ENCODE measurements around the gene ADAP2. TPM values are rescaled to one million over a fixed set of nuclear protein-coding genes. Genes with fewer than 3 reads are reported as not detected.
A peak's percentile ranks its signal among the peaks of the same experiment; 100 is the strongest.
"Not testable (repeated sequence)": the region's sequence is repeated elsewhere in the genome, so short reads cannot be mapped to it uniquely, and the experiment has no call there.

The ADAP2 gene
- total and polyA plus RNA-seq, 10 donors, result 10.3 to 79.7 (median 57.8) TPM

DNA sequence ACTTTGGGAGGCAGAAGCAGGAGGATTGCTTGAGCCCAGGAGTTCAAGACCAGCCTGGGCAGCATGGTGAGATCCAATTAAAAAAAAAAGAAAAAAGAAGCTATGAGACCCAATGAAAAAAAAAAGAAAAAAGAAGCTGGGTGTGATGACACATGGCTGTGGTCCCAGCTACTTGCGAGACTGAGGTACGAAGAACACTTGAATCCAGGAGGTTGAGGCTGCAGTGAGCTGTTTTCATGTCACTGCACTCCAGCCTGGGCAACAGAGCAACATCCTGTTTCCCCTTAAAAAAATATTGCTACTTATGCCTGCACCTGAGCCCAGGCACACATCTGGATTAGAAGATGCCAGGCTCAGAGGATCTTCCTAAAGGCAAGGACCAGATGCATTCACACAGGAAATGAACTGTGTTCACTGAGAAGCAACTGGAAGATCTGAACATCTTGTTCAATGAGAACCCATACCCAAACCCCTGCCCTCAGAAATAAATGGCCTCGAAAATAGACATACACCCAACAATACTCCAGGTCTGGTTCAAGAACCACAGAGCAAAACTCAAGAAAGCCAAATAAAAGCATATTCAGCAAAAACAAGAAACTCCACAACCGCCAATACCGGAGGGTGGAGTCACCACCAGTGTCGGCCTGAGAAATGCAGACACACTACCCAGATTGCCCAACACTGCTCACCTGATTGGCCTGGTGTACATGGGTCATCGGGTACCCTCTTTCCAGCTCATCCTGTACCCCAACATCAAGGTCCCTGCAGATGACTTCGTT, 53.5 kb downstream of the ADAP2 start:
- TF ChIP-seq POLR2A (IDR thresholded peaks at IDR 0.05) (no peak), POLR2AphosphoS5 (IDR thresholded peaks at IDR 0.05) (no peak)
- TF ChIP-seq, protein P1, sequence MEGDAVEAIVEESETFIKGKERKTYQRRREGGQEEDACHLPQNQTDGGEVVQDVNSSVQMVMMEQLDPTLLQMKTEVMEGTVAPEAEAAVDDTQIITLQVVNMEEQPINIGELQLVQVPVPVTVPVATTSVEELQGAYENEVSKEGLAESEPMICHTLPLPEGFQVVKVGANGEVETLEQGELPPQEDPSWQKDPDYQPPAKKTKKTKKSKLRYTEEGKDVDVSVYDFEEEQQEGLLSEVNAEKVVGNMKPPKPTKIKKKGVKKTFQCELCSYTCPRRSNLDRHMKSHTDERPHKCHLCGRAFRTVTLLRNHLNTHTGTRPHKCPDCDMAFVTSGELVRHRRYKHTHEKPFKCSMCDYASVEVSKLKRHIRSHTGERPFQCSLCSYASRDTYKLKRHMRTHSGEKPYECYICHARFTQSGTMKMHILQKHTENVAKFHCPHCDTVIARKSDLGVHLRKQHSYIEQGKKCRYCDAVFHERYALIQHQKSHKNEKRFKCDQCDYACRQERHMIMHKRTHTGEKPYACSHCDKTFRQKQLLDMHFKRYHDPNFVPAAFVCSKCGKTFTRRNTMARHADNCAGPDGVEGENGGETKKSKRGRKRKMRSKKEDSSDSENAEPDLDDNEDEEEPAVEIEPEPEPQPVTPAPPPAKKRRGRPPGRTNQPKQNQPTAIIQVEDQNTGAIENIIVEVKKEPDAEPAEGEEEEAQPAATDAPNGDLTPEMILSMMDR (IDR thresholded peaks at IDR 0.05 in 8 of 11, conservative IDR thresholded peaks at IDR 0.05 in 3 of 11), result no peak
- Histone ChIP-seq H3K27me3 (replicated peaks in 1 of 7) (no peaks in the 10 kb centered on the region), H3K4me3 (no peak overlapping the region), H3K9me3 (no peaks in the 10 kb centered on the region), H3K4me1 (peaks cover 4 to 64% (median 34%) of the 10 kb centered on the region in 6 donors), H3K36me3 (peaks cover 0 to 16% (median 0%) of the 10 kb centered on the region in 6 donors), H3K27ac (peak overlapping the region in 1 of 8 donors; percentile 30)
- 78 to 88% (median 86%) methylated on average over 8 of the region's 8 CpGs for WGBS, 5 donors
- intact Hi-C loops (cut with DNase I; ENCODE audit: low total_unique reads), result no loop called here
- DNase-seq, result no peak

DNA sequence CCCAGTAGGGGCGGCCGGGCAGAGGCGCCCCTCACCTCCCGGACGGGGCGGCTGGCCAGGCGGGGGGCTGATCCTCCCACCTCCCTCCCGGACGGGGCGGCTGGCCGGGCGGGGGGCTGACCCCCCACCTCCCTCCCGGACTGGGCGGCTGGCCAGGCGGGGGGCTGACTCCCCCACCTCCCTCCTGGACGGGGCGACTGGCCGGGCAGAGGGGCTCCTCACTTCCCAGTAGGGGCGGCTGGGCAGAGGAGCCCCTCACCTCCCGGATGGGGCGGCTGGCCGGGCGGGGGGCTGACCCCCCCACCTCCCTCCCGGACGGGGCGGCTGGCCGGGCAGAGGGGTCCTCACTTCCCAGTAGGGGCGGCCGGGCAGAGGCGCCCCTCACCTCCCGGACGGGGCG, 58.2 kb downstream of the ADAP2 start:
- H3K4me3 ChIP-seq; H3K27me3 ChIP-seq (replicated peaks in 1 of 7); H3K27ac ChIP-seq; H3K9me3 ChIP-seq; intact Hi-C loops (cut with DNase I; ENCODE audit: low total_unique reads); DNase-seq: not testable (repeated sequence)
- 88 to 97% methylated on average over 4 to 20 of the region's 33 CpGs; no CpG with 5 or more reads in 3 of the 5 donors for WGBS, 5 donors
- Histone ChIP-seq H3K36me3 (peaks cover 0 to 19% (median 5%) of the 10 kb centered on the region in 6 donors), H3K4me1 (peaks cover 0 to 26% (median 6%) of the 10 kb centered on the region in 6 donors)

DNA sequence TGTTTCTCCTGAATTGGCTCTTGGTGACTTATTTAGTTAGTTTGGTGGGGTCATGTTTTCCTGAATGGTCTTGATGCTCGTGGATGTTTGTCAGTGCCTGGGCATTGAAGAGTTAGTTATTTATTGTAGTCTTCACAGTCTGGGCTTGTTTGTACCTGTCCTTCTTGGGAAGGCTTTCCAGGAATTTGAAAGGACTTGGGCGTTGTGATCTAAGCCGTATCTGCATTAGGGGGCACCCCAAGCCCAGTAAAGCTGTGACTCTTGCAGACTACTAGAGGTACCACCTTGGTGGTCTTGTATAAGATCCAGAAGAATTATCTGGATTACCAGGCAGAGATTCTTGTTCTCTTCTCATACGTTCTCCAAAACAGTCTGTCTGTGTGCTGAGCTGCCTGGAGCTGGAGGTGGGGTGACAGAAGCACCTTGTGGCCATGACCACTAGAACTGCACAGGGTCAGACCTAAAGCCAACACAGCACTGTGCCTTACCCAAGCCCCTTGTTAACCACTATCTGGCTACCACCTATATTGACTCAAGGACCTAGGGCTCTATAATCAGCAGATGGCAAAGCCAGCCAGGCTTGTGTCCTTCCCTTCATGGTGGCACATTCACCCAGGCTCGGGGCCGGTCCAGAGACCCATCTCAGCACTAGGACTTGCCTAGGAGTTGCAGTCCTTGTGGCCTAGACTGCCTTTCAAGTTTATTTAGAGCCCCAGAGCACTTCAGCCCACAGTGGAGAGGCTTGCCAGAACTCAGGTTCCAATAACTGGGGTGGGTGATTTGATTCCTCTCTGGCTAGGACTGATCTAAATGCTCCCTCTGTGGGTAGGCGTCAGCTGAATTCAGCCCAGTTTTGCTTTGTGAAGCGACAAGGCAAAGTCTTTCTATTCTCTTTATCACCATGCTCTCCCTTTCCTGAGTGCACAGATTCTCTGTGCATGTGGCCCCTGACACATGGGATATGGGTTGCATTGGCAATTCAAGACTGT, 60.1 kb downstream of the ADAP2 start:
- Histone ChIP-seq H3K4me3 (no peak overlapping the region), H3K36me3 (peaks cover 0 to 27% (median 23%) of the 10 kb centered on the region in 6 donors), H3K27me3 (replicated peaks in 1 of 7) (no peaks in the 10 kb centered on the region), H3K9me3 (no peaks in the 10 kb centered on the region), H3K4me1 (peaks cover 0 to 13% (median 0%) of the 10 kb centered on the region in 6 donors), H3K27ac (no peak overlapping the region)
- TF ChIP-seq, protein P1 (IDR thresholded peaks at IDR 0.05 in 8 of 11, conservative IDR thresholded peaks at IDR 0.05 in 3 of 11), result no peak
- TF ChIP-seq POLR2AphosphoS5 (IDR thresholded peaks at IDR 0.05) (no peak), POLR2A (IDR thresholded peaks at IDR 0.05) (no peak)
- 81 to 89% (median 83%) methylated on average over 6 to 8 of the region's 8 CpGs for WGBS, 5 donors
- no peak for DNase-seq
- intact Hi-C loops (cut with DNase I; ENCODE audit: low total_unique reads), result no loop called here

DNA sequence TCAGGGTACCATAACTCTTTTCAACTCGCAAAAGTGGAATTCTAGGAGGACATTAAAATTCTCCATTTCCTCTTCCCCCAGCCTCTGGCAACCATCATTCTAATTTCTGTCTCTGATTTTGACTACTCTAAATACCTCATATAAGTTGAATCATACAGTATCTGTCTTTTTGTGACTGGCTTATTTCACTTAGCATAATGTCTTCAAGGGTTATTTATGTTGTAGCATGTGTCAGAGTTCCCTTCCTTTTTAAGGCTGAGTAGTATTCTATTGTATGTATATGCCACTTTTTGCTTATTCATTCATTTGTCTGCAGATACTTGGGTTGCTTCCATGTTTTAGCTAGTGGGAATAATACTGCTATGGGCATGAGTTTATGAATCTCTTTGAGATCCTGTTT, 61.1 kb downstream of the ADAP2 start:
- DNase-seq, result no peak
- H3K36me3 ChIP-seq, result peaks cover 0 to 37% (median 26%) of the 10 kb centered on the region in 6 donors
- H3K4me1 ChIP-seq, result peaks cover 0 to 9% (median 0%) of the 10 kb centered on the region in 6 donors
- no peaks in the 10 kb centered on the region for H3K9me3 ChIP-seq
- intact Hi-C loops (cut with DNase I; ENCODE audit: low total_unique reads), result no loop called here
- 86 to 98% (median 92%) methylated on average over 1 of the region's 1 CpG for WGBS, 5 donors
- H3K27ac ChIP-seq, result no peak overlapping the region
- no peak overlapping the region for H3K4me3 ChIP-seq
- TF ChIP-seq POLR2A (IDR thresholded peaks at IDR 0.05) (no peak), POLR2AphosphoS5 (IDR thresholded peaks at IDR 0.05) (no peak)
- TF ChIP-seq, protein P1 (IDR thresholded peaks at IDR 0.05 in 8 of 11, conservative IDR thresholded peaks at IDR 0.05 in 3 of 11), result no peak
- H3K27me3 ChIP-seq (replicated peaks in 1 of 7), result no peaks in the 10 kb centered on the region
